Measurements from ENCODE around the gene SASH1. TPM values are rescaled to one million over a fixed set of nuclear protein-coding genes. Genes with fewer than 3 reads are reported as not detected.

The SASH1 gene
- total RNA-seq, 1 donor from 2014 or later: 0.86 TPM

DNA sequence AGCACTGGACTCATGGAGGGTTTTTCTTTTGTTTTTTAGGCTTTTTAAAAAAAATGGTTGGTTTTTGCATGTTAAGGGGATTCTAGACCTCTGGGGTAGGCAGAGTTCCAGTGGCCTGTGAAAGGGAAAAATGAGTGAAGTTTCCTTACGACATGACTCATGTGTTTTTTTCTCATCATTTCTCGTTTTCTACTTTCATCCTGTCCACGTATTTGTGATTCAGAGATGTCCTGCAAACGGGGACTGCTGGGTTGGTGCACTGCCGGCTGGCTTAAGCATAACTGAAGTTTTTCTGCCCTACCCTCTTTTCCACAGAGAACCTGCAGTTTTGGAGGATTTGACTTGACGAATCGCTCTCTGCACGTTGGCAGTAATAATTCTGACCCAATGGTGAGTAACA, 182.3 kb downstream of the SASH1 start:
- H3K4me1 Mint-ChIP-seq (ENCODE audit: low read depth): no peaks in the 10 kb centered on the region
- H3K27me3 Mint-ChIP-seq (ENCODE audit: insufficient read depth): no peaks in the 10 kb centered on the region
- H3K9me3 Mint-ChIP-seq: no peaks in the 10 kb centered on the region
- H3K27ac Mint-ChIP-seq: no peak overlapping the region
- no peak for DNase-seq (ENCODE audit: low spot score)
- no peaks in the 10 kb centered on the region for H3K36me3 Mint-ChIP-seq (ENCODE audit: low read depth)
- intact Hi-C loops (cut with micrococcal nuclease): no loop called here
- H3K4me3 Mint-ChIP-seq: no peak overlapping the region

- H3K9me3 Mint-ChIP-seq: no peaks in the 10 kb centered on the region
- H3K36me3 Mint-ChIP-seq (ENCODE audit: low read depth): no peaks in the 10 kb centered on the region
- H3K4me1 Mint-ChIP-seq (ENCODE audit: low read depth): no peaks in the 10 kb centered on the region
- H3K27ac Mint-ChIP-seq: no peak overlapping the region
- no peaks in the 10 kb centered on the region for H3K27me3 Mint-ChIP-seq (ENCODE audit: insufficient read depth)
- H3K4me3 Mint-ChIP-seq: no peak overlapping the region
- no peak for DNase-seq (ENCODE audit: low spot score)
- intact Hi-C loops (cut with micrococcal nuclease): no loop called here
These were observed 182.8 kb downstream of the SASH1 start for GRCh38 chr6:148525453-148525852.

GRCh38 chr6:148526145-148526544, 183.5 kb downstream of the SASH1 start:
- no peak overlapping the region for H3K4me3 Mint-ChIP-seq
- H3K27me3 Mint-ChIP-seq (ENCODE audit: insufficient read depth): no peaks in the 10 kb centered on the region
- DNase-seq (ENCODE audit: low spot score): no peak
- H3K27ac Mint-ChIP-seq: no peak overlapping the region
- no peaks in the 10 kb centered on the region for H3K9me3 Mint-ChIP-seq
- intact Hi-C loops (cut with micrococcal nuclease): no loop called here
- H3K4me1 Mint-ChIP-seq (ENCODE audit: low read depth): no peaks in the 10 kb centered on the region
- H3K36me3 Mint-ChIP-seq (ENCODE audit: low read depth): no peaks in the 10 kb centered on the region

DNA sequence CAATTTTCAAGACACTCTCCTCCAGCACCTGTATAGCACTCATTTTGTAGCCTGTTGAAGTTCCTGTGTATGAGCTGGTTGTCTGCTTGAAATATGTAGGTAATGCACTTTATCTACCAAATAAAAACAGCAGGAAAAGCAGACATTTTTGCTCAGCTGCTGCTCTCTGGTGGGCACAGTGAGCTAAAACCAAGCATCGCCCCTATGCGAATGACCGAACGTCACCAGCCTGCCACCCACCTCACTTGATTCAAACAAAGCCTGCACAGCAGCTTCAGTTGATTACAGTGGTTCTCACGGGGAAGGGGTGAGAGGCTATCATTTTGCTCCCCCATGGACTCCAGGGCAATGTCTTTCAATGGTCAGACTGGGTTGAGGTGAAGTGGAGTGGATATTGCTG, 185.7 kb downstream of the SASH1 start:
- Mint-ChIP-seq H3K4me1 (ENCODE audit: low read depth) (no peaks in the 10 kb centered on the region), H3K27me3 (ENCODE audit: insufficient read depth) (no peaks in the 10 kb centered on the region), H3K9me3 (no peaks in the 10 kb centered on the region), H3K36me3 (ENCODE audit: low read depth) (no peaks in the 10 kb centered on the region), H3K27ac (no peak overlapping the region), H3K4me3 (no peak overlapping the region)
- intact Hi-C loops (cut with micrococcal nuclease): no loop called here
- DNase-seq (ENCODE audit: low spot score): no peak

GRCh38 chr6:148529010-148529409, 186.4 kb downstream of the SASH1 start:
- no peaks in the 10 kb centered on the region for H3K9me3 Mint-ChIP-seq
- H3K27me3 Mint-ChIP-seq (ENCODE audit: insufficient read depth): no peaks in the 10 kb centered on the region
- H3K36me3 Mint-ChIP-seq (ENCODE audit: low read depth): no peaks in the 10 kb centered on the region
- H3K4me1 Mint-ChIP-seq (ENCODE audit: low read depth): no peaks in the 10 kb centered on the region
- H3K27ac Mint-ChIP-seq: no peak overlapping the region
- no peak for DNase-seq (ENCODE audit: low spot score)
- intact Hi-C loops (cut with micrococcal nuclease): no loop called here
- no peak overlapping the region for H3K4me3 Mint-ChIP-seq

DNA sequence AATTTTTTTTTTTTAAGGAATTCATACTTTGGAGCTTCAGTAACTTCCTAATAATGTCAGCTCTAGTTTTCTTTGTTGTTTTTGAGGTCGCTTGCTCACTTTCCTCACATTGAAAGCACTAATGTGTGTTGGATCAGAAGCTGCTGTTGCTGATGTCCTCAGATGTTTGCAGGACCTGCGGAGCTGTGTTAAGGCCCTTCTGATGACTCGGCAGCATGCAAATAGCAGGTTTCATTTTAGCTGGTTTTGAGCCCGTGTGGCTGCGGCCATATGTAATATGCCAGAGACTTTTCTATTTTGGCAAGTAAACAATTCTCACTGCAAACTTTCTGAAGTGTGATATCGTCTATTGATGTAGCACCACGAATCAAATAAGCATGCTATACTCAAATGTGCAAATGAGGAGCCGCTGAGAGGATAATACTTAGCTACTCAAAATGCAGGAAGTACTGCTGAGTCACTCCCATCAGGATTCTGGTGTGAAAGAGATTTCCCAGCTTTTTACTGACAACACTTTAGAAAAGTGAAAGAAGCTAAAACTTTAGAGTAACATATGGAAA, 187.8 kb downstream of the SASH1 start:
- Mint-ChIP-seq H3K27ac (no peak overlapping the region), H3K36me3 (ENCODE audit: low read depth) (no peaks in the 10 kb centered on the region), H3K4me3 (no peak overlapping the region), H3K9me3 (no peaks in the 10 kb centered on the region), H3K27me3 (ENCODE audit: insufficient read depth) (no peaks in the 10 kb centered on the region), H3K4me1 (ENCODE audit: low read depth) (no peaks in the 10 kb centered on the region)
- no peak for DNase-seq (ENCODE audit: low spot score)
- intact Hi-C loops (cut with micrococcal nuclease): no loop called here

DNA sequence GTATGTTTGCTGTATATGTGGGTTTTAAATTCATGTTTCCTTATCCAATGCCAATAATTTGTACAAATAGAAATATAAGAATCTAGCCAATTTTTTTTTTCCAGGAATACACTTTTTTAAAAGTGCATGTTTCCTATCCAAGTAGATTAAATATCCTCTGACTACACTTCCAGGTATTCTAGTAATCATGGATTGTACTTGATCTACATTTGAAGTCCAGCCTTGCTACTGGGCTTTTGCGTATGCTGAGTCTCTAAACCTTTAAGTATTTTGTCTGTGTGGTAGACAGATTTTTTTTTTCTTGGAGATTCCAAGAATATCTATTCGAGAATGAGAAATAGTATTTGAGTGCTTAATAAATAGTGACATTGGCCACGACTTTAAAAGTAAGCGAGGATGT, 188.3 kb downstream of the SASH1 start:
- Mint-ChIP-seq H3K36me3 (ENCODE audit: low read depth) (no peaks in the 10 kb centered on the region), H3K9me3 (no peaks in the 10 kb centered on the region), H3K27me3 (ENCODE audit: insufficient read depth) (no peaks in the 10 kb centered on the region), H3K27ac (no peak overlapping the region), H3K4me3 (no peak overlapping the region), H3K4me1 (ENCODE audit: low read depth) (no peaks in the 10 kb centered on the region)
- DNase-seq (ENCODE audit: low spot score): no peak
- intact Hi-C loops (cut with micrococcal nuclease): no loop called here

GRCh38 chr6:148532698-148533097, 190.1 kb downstream of the SASH1 start:
- Mint-ChIP-seq H3K9me3 (no peaks in the 10 kb centered on the region), H3K36me3 (ENCODE audit: low read depth) (no peaks in the 10 kb centered on the region), H3K4me3 (no peak overlapping the region), H3K27ac (no peak overlapping the region), H3K4me1 (ENCODE audit: low read depth) (no peaks in the 10 kb centered on the region), H3K27me3 (ENCODE audit: insufficient read depth) (no peaks in the 10 kb centered on the region)
- intact Hi-C loops (cut with micrococcal nuclease): no loop called here
- DNase-seq (ENCODE audit: low spot score): no peak

- Mint-ChIP-seq H3K27ac (no peak overlapping the region), H3K4me3 (no peak overlapping the region), H3K4me1 (ENCODE audit: low read depth) (no peaks in the 10 kb centered on the region), H3K9me3 (no peaks in the 10 kb centered on the region), H3K36me3 (ENCODE audit: low read depth) (no peaks in the 10 kb centered on the region), H3K27me3 (ENCODE audit: insufficient read depth) (no peaks in the 10 kb centered on the region)
- intact Hi-C loops (cut with micrococcal nuclease): no loop called here
- no peak for DNase-seq (ENCODE audit: low spot score)
These were observed 190.9 kb downstream of the SASH1 start for GRCh38 chr6:148533309-148534107.

GRCh38 chr6:148534871-148535270, 192.2 kb downstream of the SASH1 start:
- Mint-ChIP-seq H3K9me3 (no peaks in the 10 kb centered on the region), H3K27me3 (ENCODE audit: insufficient read depth) (peaks cover 2% of the 10 kb centered on the region), H3K36me3 (ENCODE audit: low read depth) (no peaks in the 10 kb centered on the region), H3K27ac (no peak overlapping the region), H3K4me1 (ENCODE audit: low read depth) (no peaks in the 10 kb centered on the region), H3K4me3 (no peak overlapping the region)
- DNase-seq (ENCODE audit: low spot score): no peak
- intact Hi-C loops (cut with micrococcal nuclease): no loop called here

DNA sequence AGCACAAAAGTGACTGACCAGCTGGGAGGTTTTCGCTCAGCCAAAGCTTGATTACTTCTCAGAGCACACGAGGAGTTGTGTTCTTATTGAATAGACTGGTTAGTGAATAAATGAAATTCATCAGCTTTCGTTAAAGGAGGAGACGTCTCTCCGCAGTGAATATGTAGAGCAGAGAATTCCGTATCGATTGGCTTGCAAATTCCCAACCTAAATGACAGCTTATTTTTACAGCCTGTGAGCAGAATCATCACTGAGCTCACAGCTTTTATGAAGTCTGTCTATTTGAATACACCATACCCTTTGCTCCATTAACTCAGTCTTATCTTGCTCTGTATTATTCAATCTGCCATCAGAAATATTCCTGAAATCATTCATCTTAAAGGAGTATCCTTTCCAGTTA, 192.7 kb downstream of the SASH1 start:
- DNase-seq (ENCODE audit: low spot score): no peak
- Mint-ChIP-seq H3K4me1 (ENCODE audit: low read depth) (no peaks in the 10 kb centered on the region), H3K27ac (no peak overlapping the region), H3K27me3 (ENCODE audit: insufficient read depth) (peaks cover 2% of the 10 kb centered on the region), H3K4me3 (no peak overlapping the region), H3K36me3 (ENCODE audit: low read depth) (no peaks in the 10 kb centered on the region), H3K9me3 (no peaks in the 10 kb centered on the region)
- intact Hi-C loops (cut with micrococcal nuclease): no loop called here

DNA sequence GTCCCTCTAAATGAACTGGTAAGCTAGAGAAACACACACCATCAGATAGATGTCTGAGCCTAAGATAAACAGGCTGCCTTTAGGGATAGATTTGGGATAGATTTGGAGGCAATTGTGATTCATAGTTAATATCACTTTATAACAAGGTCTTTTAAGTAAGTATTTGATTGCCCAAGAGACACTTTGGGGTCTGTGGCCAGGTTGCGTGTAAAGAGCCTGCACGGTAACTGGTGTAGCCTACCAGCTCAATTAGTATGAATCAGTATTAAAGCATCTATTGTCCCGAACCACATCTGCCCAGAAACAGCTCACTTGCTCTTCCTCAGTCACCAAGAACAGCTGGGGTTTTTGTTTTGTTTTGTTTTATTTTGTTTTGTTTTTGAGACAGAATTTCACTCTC, 193.3 kb downstream of the SASH1 start:
- Mint-ChIP-seq H3K27ac (no peak overlapping the region), H3K9me3 (no peaks in the 10 kb centered on the region), H3K27me3 (ENCODE audit: insufficient read depth) (peaks cover 2% of the 10 kb centered on the region), H3K4me3 (no peak overlapping the region), H3K4me1 (ENCODE audit: low read depth) (no peaks in the 10 kb centered on the region), H3K36me3 (ENCODE audit: low read depth) (no peaks in the 10 kb centered on the region)
- intact Hi-C loops (cut with micrococcal nuclease): no loop called here
- DNase-seq (ENCODE audit: low spot score): no peak

DNA sequence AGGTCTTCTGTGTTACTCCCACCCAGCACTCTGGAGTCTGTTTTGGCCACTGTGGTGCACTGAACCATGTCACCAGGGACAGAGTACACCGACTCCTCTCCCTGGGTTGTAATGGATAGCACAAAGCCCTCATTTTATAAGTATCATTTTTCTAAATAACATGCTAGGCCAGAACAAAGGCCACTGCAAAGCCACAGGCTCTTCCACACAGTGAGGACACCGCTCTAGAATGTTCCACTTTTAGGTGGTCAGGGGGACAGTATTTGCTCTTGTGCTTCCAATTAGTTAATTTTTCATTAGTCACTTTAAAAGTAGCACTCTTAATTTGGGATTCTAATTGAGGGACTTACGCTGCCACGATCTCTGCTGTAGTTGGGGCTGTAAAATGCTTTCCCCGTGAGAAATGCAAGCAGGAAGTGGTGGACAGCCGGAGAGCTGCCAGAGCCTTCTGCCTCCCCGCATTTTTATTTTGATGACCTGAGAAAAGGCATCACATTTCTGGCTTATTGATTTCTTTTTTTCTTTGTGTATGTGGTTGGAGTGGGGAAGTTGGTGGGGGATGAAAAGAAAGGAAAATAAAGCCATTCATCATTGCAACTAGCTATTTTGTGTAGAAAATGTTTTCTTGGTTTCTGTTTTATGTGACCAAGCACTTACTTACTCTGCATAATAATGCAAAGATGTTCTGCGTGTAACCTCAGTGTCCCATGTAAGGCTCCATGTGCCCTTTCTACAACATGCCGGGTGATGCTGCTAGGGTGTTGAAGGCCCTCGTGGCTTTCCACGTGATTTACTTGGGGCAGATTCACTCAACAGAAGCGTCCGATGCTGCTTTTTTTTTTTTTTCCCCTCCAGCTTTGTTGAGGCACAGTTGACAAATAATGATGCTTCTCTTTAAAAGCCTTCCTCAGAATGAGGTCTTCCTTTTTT, 195.9 kb downstream of the SASH1 start:
- H3K27me3 Mint-ChIP-seq (ENCODE audit: insufficient read depth): peaks cover 5% of the 10 kb centered on the region
- no peaks in the 10 kb centered on the region for H3K4me1 Mint-ChIP-seq (ENCODE audit: low read depth)
- H3K9me3 Mint-ChIP-seq: no peaks in the 10 kb centered on the region
- no peak overlapping the region for H3K4me3 Mint-ChIP-seq
- intact Hi-C loops (cut with micrococcal nuclease): no loop called here
- no peaks in the 10 kb centered on the region for H3K36me3 Mint-ChIP-seq (ENCODE audit: low read depth)
- H3K27ac Mint-ChIP-seq: no peak overlapping the region
- DNase-seq (ENCODE audit: low spot score): no peak

Measured in activated T-helper 1 cell treated with anti-CD3 and anti-CD28 coated beads, Interleukin-12 subunit alpha, Interleukin-12 subunit beta, Interleukin-2, Interleukin-4 antibody, amounts not matched to agents 30 ng/mL and 10 ng/mL and 1 ng/mL, durations not matched to agents 14 hours and 24 hours and 36 hours (primary cell).